Stimulated activated CD4-positive, alpha-beta T cell treated with anti-CD3 and anti-CD28 coated beads, Interleukin-1b, Interleukin-23, amount 100 ng/mL, for 4 hours (primary cell): Measurements from ENCODE around the gene CHST15.

Experiments
- DNase-seq, 2 donors: peaks; one replicate each; pipeline ENCODE4 v3.0.0-alpha.2; 2020; ENCODE audit warnings: low read depth in 2 of 2

The CHST15 gene

GRCh38 chr10:124092860-124093773 is at the start of gene CHST15:
TSS of gene CHST15 (minus strand) at chr10:124093598. CDS start at chr10:124046212, 47,386 bp downstream.
- DNase-seq = no peak

- no peak for DNase-seq
These were observed 49.6 kb upstream of the CHST15 start for GRCh38 chr10:124142960-124143359.

- DNase-seq = no peak
These were observed 48.8 kb upstream of the CHST15 start for GRCh38 chr10:124142006-124142739.

GRCh38 chr10:124138883-124139348 is 45.5 kb upstream of the CHST15 start:
- no peak for DNase-seq

GRCh38 chr10:124138195-124138882 is 44.9 kb upstream of the CHST15 start:
- DNase-seq = no peak

GRCh38 chr10:124134251-124134893 is 41.0 kb upstream of the CHST15 start:
- DNase-seq = no peak

- no peak for DNase-seq
These were observed 39.5 kb upstream of the CHST15 start for GRCh38 chr10:124132876-124133275.

GRCh38 chr10:124132306-124132705 is 38.9 kb upstream of the CHST15 start:
- no peak for DNase-seq

- DNase-seq = no peak
These were observed 37.8 kb upstream of the CHST15 start for GRCh38 chr10:124131172-124131571.

GRCh38 chr10:124130198-124130900 is 37.0 kb upstream of the CHST15 start:
- DNase-seq = no peak

GRCh38 chr10:124129471-124129870 is 36.1 kb upstream of the CHST15 start:
- no peak for DNase-seq

- no peak for DNase-seq
These were observed 35.4 kb upstream of the CHST15 start for GRCh38 chr10:124128811-124129145.

GRCh38 chr10:124127965-124128810 is 34.8 kb upstream of the CHST15 start:
- no peak for DNase-seq

- DNase-seq = no peak
These were observed 34.2 kb upstream of the CHST15 start for GRCh38 chr10:124127563-124127962.

GRCh38 chr10:124126983-124127385 is 33.6 kb upstream of the CHST15 start:
- no peak for DNase-seq

- no peak for DNase-seq
These were observed 33.0 kb upstream of the CHST15 start for GRCh38 chr10:124126145-124126982.

- DNase-seq = no peak
These were observed 32.1 kb upstream of the CHST15 start for GRCh38 chr10:124125305-124126116.

- DNase-seq = no peak
These were observed 31.4 kb upstream of the CHST15 start for GRCh38 chr10:124124769-124125161.
